H1 (cell line): ENCODE results near the gene TPPP. TPM values are rescaled to one million over a fixed set of nuclear protein-coding genes. Genes with fewer than 3 reads are reported as not detected.

Experiments used
- ATF3 ChIP-seq: IDR thresholded peaks from 2 replicates; pipeline ENCODE4 v1.6.1; 2011; ENCODE audit warnings: low read depth, mild to moderate bottlenecking, low read length; ENCODE audit not compliant: insufficient read depth
- CTCF ChIP-seq, 3 experiments: IDR thresholded peaks; 1 replicate in 2 of 3; 2 replicates in 1 of 3; pipeline versions ENCODE4 v1.5.1 to v1.6.1; 2011; ENCODE audit warnings: low read length in 3 of 3, mild to moderate bottlenecking in 3 of 3, inconsistent platforms in 2 of 3, low read depth in 1 of 3, moderate library complexity in 1 of 3; ENCODE audit not compliant: insufficient read depth in 1 of 3; ENCODE audit errors: control extremely low read depth in 1 of 3
- POLR2A ChIP-seq, 2 experiments: IDR thresholded peaks; 1 replicate in 1 of 2; 2 replicates in 1 of 2; pipeline ENCODE4 v1.6.1; 2011; ENCODE audit warnings: low read depth in 2 of 2, low read length in 2 of 2, mild to moderate bottlenecking in 2 of 2; ENCODE audit errors: control extremely low read depth in 1 of 2
- RAD21 ChIP-seq, 2 experiments: IDR thresholded peaks in 1 of 2; conservative IDR thresholded peaks in 1 of 2; 2 replicates each; pipeline ENCODE4 v1.6.1; 2011; ENCODE audit warnings: low read depth in 2 of 2, low read length in 2 of 2, improper control_type of control experiment in 1 of 2, inconsistent platforms in 1 of 2, mild to moderate bottlenecking in 1 of 2, moderate library complexity in 1 of 2
- RBBP5 ChIP-seq: IDR thresholded peaks from 2 replicates; pipeline ENCODE4 v1.7.1; 2012; ENCODE audit warnings: low read depth, mild to moderate bottlenecking, inconsistent platforms, low read length, moderate library complexity, borderline replicate concordance
- ZNF274 ChIP-seq: IDR thresholded peaks from 2 replicates; pipeline ENCODE4 v1.7.0; 2012; ENCODE audit warnings: low read length, borderline replicate concordance; ENCODE audit errors: extremely low read depth
- polyA plus RNA-seq, 7 experiments: library from polyadenylated mRNA; depleted of rRNA in 3 of 7; stranded (reverse) in 5 of 7; unstranded in 2 of 7; fragments of >200 nt in 5 of 7; fragments of 200-250 nt in 2 of 7; gene quantifications; 1 replicate in 5 of 7; 2 replicates in 1 of 7; 4 replicates in 1 of 7; pipeline versions ENCODE4 v1.2.1 to v1.2.3, GENCODE V29; 2011 to 2013; ENCODE audit warnings: missing spikeins in 2 of 7, mixed read lengths in 2 of 7
- total RNA-seq: library from RNA; stranded (reverse); fragmentation: NEBNext Ultra II Directional; extraction: Animal tissue kit (Norgen Biotek cat#: 25700); gene quantifications from 2 replicates; pipeline ENCODE4 v1.2.1, GENCODE V29; 2021

Gene TPPP
- total and polyA plus RNA-seq, 2 of the 8 experiments (the other 6 are each of a cell fraction or from before 2014, with no cell fraction given): 0.36 to 0.93 TPM

DNA sequence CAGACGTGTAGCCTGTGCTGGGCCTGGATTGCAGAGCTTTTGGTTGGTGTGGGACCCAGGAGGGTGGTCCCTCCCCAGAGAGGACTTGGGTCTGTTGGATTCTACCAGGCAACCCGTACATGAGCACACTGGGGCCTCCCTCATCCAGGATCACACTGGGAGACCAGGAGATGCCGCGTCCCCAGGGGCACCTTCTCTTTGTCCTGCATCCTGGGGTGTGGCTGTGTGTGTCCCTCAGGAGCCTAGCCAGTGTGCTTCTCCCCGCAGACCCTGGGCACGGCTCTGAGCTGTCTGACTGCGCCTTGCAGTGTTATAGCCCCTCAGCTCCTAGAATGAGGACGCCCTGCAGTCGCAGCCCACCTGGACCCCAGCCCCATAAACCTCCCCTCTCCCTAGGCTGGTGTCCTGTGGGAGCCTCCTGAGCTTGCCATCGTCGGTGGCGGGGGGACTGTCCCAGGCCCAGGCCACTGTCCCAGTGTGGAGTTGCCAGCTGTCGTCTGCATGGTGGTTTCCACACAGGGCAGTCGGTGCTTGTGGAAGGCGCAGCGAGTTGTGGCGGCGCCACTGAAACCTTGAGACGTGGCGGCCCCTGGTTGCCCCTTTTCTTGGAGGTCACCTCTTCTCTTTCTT is 53.5 kb downstream of the TPPP start (continued):
- TF ChIP-seq ZNF274 (no peak), ATF3 (no peak), RBBP5 (no peak), RAD21 (IDR thresholded peaks at IDR 0.05 in 1 of 2, conservative IDR thresholded peaks at IDR 0.05 in 1 of 2; ENCODE audit: low read depth in 2 of 2, low read length in 2 of 2) (no peak), CTCF (IDR thresholded peaks at IDR 0.05; ENCODE audit: control extremely low read depth in 1 of 3, insufficient read depth in 1 of 3, low read depth in 1 of 3, low read length in 3 of 3) (no peak), POLR2A (IDR thresholded peaks at IDR 0.05; ENCODE audit: control extremely low read depth in 1 of 2, low read depth in 2 of 2, low read length in 2 of 2) (no peak)
